H1 (cell line): ENCODE data around the gene PACSIN1. TPM values are rescaled to one million over a fixed set of nuclear protein-coding genes. Genes with fewer than 3 reads are reported as not detected.

ENCODE experiments used
- JUND ChIP-seq: IDR thresholded peaks from 2 replicates; pipeline ENCODE4 v1.6.1; 2011; ENCODE audit warnings: mild to moderate bottlenecking, improper control_type of control experiment, low read length
- KDM1A ChIP-seq: fragments of 200-600, 300-600 bp; sonication (generic); IDR thresholded peaks from 2 replicates; pipeline ENCODE4 v1.7.1; 2016; ENCODE audit warnings: mild to moderate bottlenecking, low read length, borderline replicate concordance
- SP2 ChIP-seq: IDR thresholded peaks from 2 replicates; pipeline ENCODE4 v1.6.1; 2012; ENCODE audit warnings: mild to moderate bottlenecking, low read length, inconsistent platforms
- TAF1 ChIP-seq: IDR thresholded peaks from 2 replicates; pipeline ENCODE4 v1.6.1; 2011; ENCODE audit warnings: mild to moderate bottlenecking, low read depth, low read length
- polyA plus RNA-seq, 7 experiments: library from polyadenylated mRNA; depleted of rRNA in 3 of 7; stranded (reverse) in 5 of 7; unstranded in 2 of 7; fragments of >200 nt in 5 of 7; fragments of 200-250 nt in 2 of 7; gene quantifications; 1 replicate in 5 of 7; 2 replicates in 1 of 7; 4 replicates in 1 of 7; pipeline versions ENCODE4 v1.2.1 to v1.2.3, GENCODE V29; 2011 to 2013; ENCODE audit warnings: missing spikeins in 2 of 7, mixed read lengths in 2 of 7
- total RNA-seq: library from RNA; stranded (reverse); fragmentation: NEBNext Ultra II Directional; extraction: Animal tissue kit (Norgen Biotek cat#: 25700); gene quantifications from 2 replicates; pipeline ENCODE4 v1.2.1, GENCODE V29; 2021

Gene PACSIN1
- total and polyA plus RNA-seq, 2 of the 8 experiments (the other 6 are each of a cell fraction or from before 2014, with no cell fraction given) = 5.9 to 11.1 TPM

DNA sequence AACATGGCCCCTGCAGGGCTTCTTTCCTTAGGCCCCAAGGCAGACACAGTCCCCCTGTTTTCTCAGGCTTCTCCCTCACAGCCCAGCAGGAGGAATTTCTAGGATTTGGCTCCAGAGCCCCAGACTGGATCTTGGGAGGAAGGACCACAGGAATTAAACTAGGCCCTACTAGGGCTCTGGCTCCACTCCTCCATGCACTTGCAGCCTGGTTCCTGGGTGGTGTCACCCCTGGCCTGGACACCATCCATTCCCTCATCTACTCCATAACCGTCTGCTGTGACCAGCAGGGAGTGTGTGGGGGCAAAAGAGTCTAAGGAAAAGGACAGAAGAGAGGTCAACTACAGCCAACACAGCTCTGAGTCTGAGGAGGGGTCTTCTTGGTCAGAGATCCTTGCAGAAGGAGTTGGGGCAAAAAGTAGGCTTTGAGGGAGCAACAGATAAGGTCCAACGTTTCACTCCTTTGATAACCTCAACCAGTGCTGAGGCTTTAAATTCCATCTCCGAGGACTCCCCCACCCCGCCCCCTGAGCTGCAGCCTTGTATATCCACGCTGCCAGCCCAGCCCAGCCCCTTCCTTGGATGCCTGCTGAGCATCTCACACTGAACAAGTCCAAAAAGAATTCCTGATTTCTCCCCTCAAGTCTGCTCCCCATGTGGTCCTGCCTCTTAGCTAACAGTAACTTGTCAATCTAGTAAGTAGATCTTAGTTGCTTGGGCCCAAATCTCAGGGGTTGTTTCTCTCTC, 118.2 kb downstream of the PACSIN1 start (continued):
- TF ChIP-seq JUND (no peak), TAF1 (no peak), SP2 (no peak), KDM1A (no peak)
